ENCODE data around the gene CCDC40.

GRCh38 chr17:80063830-80064585, 27.6 kb downstream of the CCDC40 start:
- TF ChIP-seq CTCF (IDR thresholded peaks at IDR 0.05) = no peak
- TF ChIP-seq POLR2A (IDR thresholded peaks at IDR 0.05) = no peak
- TF ChIP-seq EP300 (IDR thresholded peaks at IDR 0.05) = no peak

All from stomach (tissue), 4 donors.